ENCODE data around the gene IRGM.
"Not testable (repeated sequence)": the region's sequence is repeated elsewhere in the genome, so short reads cannot be mapped to it uniquely, and the experiment has no call there.

Gene IRGM

GRCh38 chr5:150851039-150851438 is 4.7 kb downstream of the IRGM start:
- no peak for DNase-seq (ENCODE audit: low read depth)
- TF ChIP-seq CTCF (IDR thresholded peaks at IDR 0.05; ENCODE audit: control insufficient read depth, extremely low read depth, insufficient read depth), result no peak
- no peak overlapping the region for H3K4me3 ChIP-seq (ENCODE audit: low read depth, low read length)

- no peak for TF ChIP-seq CTCF (IDR thresholded peaks at IDR 0.05; ENCODE audit: control insufficient read depth, extremely low read depth, insufficient read depth)
- no peak for DNase-seq (ENCODE audit: low read depth)
- no peak overlapping the region for H3K4me3 ChIP-seq (ENCODE audit: low read depth, low read length)
Measured at GRCh38 chr5:150853561-150853960, 7.2 kb downstream of the IRGM start.

- not testable (repeated sequence) for DNase-seq (ENCODE audit: low read depth); H3K4me3 ChIP-seq (ENCODE audit: low read depth, low read length)
Measured at GRCh38 chr5:150856700-150857099, 10.4 kb downstream of the IRGM start.

- TF ChIP-seq CTCF (IDR thresholded peaks at IDR 0.05; ENCODE audit: control insufficient read depth, extremely low read depth, insufficient read depth), result no peak
- no peak for DNase-seq (ENCODE audit: low read depth)
Measured at GRCh38 chr5:150860246-150860821, 14.0 kb downstream of the IRGM start.

DNA sequence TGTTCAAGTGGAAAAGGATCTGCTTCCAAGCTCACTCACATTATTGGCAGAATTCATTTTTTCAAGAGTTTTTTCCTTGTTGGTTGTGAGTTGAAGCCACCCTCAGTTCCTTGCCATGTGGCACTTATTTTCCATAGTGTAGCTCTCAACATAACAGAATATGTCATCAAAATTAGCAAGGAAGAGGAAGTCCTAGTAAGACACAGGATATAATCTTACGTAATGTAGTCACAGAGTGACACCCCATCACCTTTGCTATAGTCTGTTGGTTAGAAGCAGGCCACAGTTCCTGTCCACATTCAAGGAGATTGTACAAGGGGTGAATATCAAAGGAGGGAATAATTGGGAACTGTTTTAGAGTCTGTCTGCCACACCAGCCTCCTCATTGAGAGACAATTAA is 15.7 kb downstream of the IRGM start:
- no peak overlapping the region for H3K4me3 ChIP-seq (ENCODE audit: low read depth, low read length)
- TF ChIP-seq CTCF (IDR thresholded peaks at IDR 0.05; ENCODE audit: control insufficient read depth, extremely low read depth, insufficient read depth), result no peak
- DNase-seq (ENCODE audit: low read depth), result no peak

More at GRCh38 chr5:150860246-150860821, 14.0 kb downstream of the IRGM start:
- no peak overlapping the region for H3K4me3 ChIP-seq (ENCODE audit: low read depth, low read length)

- DNase-seq (ENCODE audit: low read depth), result no peak
- no peak for TF ChIP-seq CTCF (IDR thresholded peaks at IDR 0.05; ENCODE audit: control insufficient read depth, extremely low read depth, insufficient read depth)
- no peak overlapping the region for H3K4me3 ChIP-seq (ENCODE audit: low read depth, low read length)
Measured at GRCh38 chr5:150879358-150879757, 33.0 kb downstream of the IRGM start.

DNA sequence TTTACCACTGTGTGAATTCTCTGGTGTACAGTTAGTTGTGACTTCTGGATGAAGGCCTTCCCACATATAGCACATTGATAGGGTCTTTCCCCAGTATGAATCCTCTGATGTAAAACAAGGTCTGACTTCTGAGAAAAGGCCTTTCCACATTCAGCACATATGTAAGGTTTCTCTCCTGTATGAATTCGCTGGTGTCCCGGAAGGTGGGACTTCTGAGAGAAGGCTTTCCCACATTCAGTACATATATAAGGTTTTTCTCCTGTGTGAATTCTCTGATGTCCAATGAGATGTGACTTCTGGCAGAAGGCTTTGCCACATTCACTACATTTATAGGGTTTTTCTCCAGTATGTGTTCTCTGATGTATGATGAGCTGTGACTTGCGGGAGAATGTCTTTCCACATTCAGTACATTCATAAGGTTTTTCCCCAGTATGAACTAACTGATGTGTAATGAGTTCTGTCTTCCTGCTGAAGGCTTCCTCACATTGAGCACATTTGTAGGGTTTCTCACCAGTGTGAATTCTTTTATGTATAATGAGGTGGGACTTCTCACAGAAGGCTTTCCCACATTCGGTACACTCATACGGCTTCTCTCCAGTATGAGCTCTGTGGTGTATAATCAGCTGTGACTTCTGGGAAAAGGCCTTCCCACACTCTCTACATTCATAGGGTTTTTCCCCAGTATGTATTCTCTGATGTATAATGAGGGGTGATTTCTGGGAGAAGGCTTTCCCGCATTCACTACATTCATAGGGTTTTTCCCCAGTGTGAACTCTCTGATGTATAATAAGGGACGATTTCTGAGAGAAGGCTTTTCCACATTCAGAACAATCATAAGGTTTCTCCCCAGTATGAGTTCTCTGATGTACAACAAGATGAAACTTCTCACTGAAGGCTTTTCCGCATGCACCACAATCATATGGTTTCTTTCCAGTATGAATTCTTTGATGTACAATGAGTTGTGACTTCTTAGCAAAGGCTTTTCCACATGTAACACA is 49.4 kb downstream of the IRGM start:
- no peak for TF ChIP-seq CTCF (IDR thresholded peaks at IDR 0.05; ENCODE audit: control insufficient read depth, extremely low read depth, insufficient read depth)
- H3K4me3 ChIP-seq (ENCODE audit: low read depth, low read length), result no peak overlapping the region
- DNase-seq (ENCODE audit: low read depth), result no peak
